H1 (cell line): ENCODE measurements around the gene SPCS1. TPM values are rescaled to one million over a fixed set of nuclear protein-coding genes. Genes with fewer than 3 reads are reported as not detected.

ENCODE experiments used
- CTCF ChIA-PET: fragments of 300-600 bp; sonication (Branson Sonifier 250); formaldehyde crosslinking; loops from one replicate; lab custom pipeline; 2021; ENCODE audit not compliant: partially characterized antibody; lab: Charles Lee
- POLR2A ChIA-PET: fragments of 300-600 bp; sonication (Branson Sonifier 250); formaldehyde crosslinking; loops from one replicate; lab custom pipeline; 2021; ENCODE audit warnings: inconsistent platforms; ENCODE audit not compliant: partially characterized antibody; lab: Charles Lee
- DNase-seq, 2 experiments: peaks; one replicate each; pipeline versions ENCODE4 v3.0.0 to v3.0.0-alpha.2; 2010 to 2022; ENCODE audit warnings: low spot score in 2 of 2, low read depth in 1 of 2, mixed read lengths in 1 of 2
- FAIRE-seq: peaks from 2 replicates; lab custom pipeline; 2011; peaks lifted over from hg19 to GRCh38; lab: Jason Lieb, UNC
- H2AFZ ChIP-seq: 2 replicates; pipeline ENCODE4 v1.8.1; 2012; ENCODE audit warnings: low read length, inconsistent platforms
- H2AK5ac ChIP-seq: 2 replicates; pipeline ENCODE4 v1.6.1; 2013; ENCODE audit warnings: low read depth, low read length
- H2BK120ac ChIP-seq: replicated peaks from 2 replicates; pipeline ENCODE3; 2013; ENCODE audit warnings: low read depth, low read length, inconsistent platforms
- H2BK12ac ChIP-seq: 2 replicates; pipeline ENCODE4 v1.6.1; 2013; ENCODE audit warnings: low read depth, low read length
- H2BK15ac ChIP-seq: 2 replicates; pipeline ENCODE4 v1.6.1; 2013; ENCODE audit warnings: low read length
- H2BK20ac ChIP-seq: 2 replicates; pipeline ENCODE4 v1.6.1; 2013; ENCODE audit warnings: low read length
- H2BK5ac ChIP-seq: 2 replicates; pipeline ENCODE4 v1.6.1; 2013; ENCODE audit warnings: low read depth, low read length
- H3K14ac ChIP-seq: 2 replicates; pipeline ENCODE4 v1.6.1; 2013; ENCODE audit warnings: inconsistent platforms; ENCODE audit not compliant: insufficient read length
- H3K18ac ChIP-seq: 2 replicates; pipeline ENCODE4 v1.6.1; 2013; ENCODE audit warnings: low read length; ENCODE audit errors: extremely low read depth
- H3K23ac ChIP-seq: 2 replicates; pipeline ENCODE4 v1.6.1; 2013; ENCODE audit warnings: inconsistent platforms; ENCODE audit not compliant: insufficient read length
- H3K23me2 ChIP-seq: 2 replicates; pipeline ENCODE4 v1.6.1; 2013; ENCODE audit warnings: low read depth, low read length
- H3K27ac ChIP-seq: 2 replicates; pipeline ENCODE4 v1.6.1; 2011; ENCODE audit warnings: low read depth, low read length, inconsistent platforms
- H3K27me3 ChIP-seq, 4 experiments: replicated peaks in 1 of 4; 1 replicate in 1 of 4; 2 replicates in 3 of 4; pipeline versions ENCODE4 v1.6.1 to v1.8.1; 2011 to 2013; ENCODE audit warnings: low read length in 3 of 4, mild to moderate bottlenecking in 3 of 4, inconsistent platforms in 2 of 4, mixed read lengths in 2 of 4, moderate library complexity in 1 of 4; ENCODE audit not compliant: control insufficient read depth in 3 of 4, insufficient read depth in 3 of 4; ENCODE audit errors: extremely low read depth in 1 of 4
- H3K36me3 ChIP-seq, 4 experiments: 2 replicates each; pipeline versions ENCODE4 v1.6.1 to v1.8.1; 2011 to 2013; ENCODE audit warnings: mild to moderate bottlenecking in 4 of 4, low read length in 3 of 4, moderate library complexity in 2 of 4, control low read depth in 1 of 4, inconsistent platforms in 1 of 4; ENCODE audit not compliant: insufficient read depth in 4 of 4, control insufficient read depth in 2 of 4
- H3K4ac ChIP-seq: replicated peaks from 2 replicates; pipeline ENCODE3; 2013; ENCODE audit warnings: low read length, low read depth, mixed read lengths, inconsistent platforms; ENCODE audit not compliant: insufficient read length
- H3K4me1 ChIP-seq, 4 experiments: replicated peaks in 1 of 4; 1 replicate in 1 of 4; 2 replicates in 3 of 4; pipeline versions ENCODE4 v1.6.1 to v1.8.1; 2011 to 2013; ENCODE audit warnings: low read length in 3 of 4, inconsistent platforms in 2 of 4, mixed read lengths in 1 of 4; ENCODE audit not compliant: insufficient read depth in 4 of 4, control insufficient read depth in 3 of 4
- H3K4me2 ChIP-seq, 2 experiments: 2 replicates each; pipeline versions ENCODE4 v1.6.1 to v1.8.1; 2011 to 2013; ENCODE audit warnings: low read depth in 2 of 2, low read length in 2 of 2, control low read depth in 1 of 2, inconsistent platforms in 1 of 2, mild to moderate bottlenecking in 1 of 2; ENCODE audit not compliant: insufficient read depth in 1 of 2
- H3K4me3 ChIP-seq, 4 experiments: fragments of 200-600, 300-600 bp in 1 of 4; sonication (generic), shearing (Covaris generic), sonication (Bioruptor Twin) in 1 of 4; 2 replicates each; pipeline versions ENCODE4 v1.5.1 to v1.8.1; 2011 to 2016; ENCODE audit warnings: low read length in 4 of 4, low read depth in 3 of 4, control low read depth in 2 of 4, inconsistent platforms in 2 of 4, mild to moderate bottlenecking in 2 of 4, mixed read lengths in 1 of 4, moderate library complexity in 1 of 4; ENCODE audit not compliant: insufficient read depth in 2 of 4; ENCODE audit errors: extremely low read depth in 1 of 4
- H3K56ac ChIP-seq: replicated peaks from 2 replicates; pipeline ENCODE3; 2013; ENCODE audit warnings: low read depth, mild to moderate bottlenecking, mixed read lengths, low read length, inconsistent platforms; ENCODE audit not compliant: insufficient read length
- H3K79me1 ChIP-seq: 2 replicates; pipeline ENCODE4 v1.6.1; 2013; ENCODE audit warnings: low read depth, low read length, control low read depth
- H3K79me2 ChIP-seq, 2 experiments: 2 replicates each; pipeline versions ENCODE4 v1.6.1 to v1.8.1; 2012 to 2013; ENCODE audit warnings: low read length in 2 of 2, mild to moderate bottlenecking in 2 of 2, inconsistent platforms in 1 of 2; ENCODE audit not compliant: insufficient read depth in 2 of 2, control insufficient read depth in 1 of 2
- H3K9ac ChIP-seq, 4 experiments: replicated peaks in 1 of 4; 1 replicate in 1 of 4; 2 replicates in 3 of 4; pipeline versions ENCODE4 v1.6.1 to v1.8.1; 2011 to 2013; ENCODE audit warnings: low read depth in 3 of 4, low read length in 3 of 4, control low read depth in 2 of 4, mild to moderate bottlenecking in 2 of 4, moderate library complexity in 2 of 4, inconsistent platforms in 1 of 4; ENCODE audit errors: extremely low read depth in 1 of 4
- H3K9me3 ChIP-seq, 2 experiments: 2 replicates each; pipeline versions ENCODE4 v1.6.1 to v1.8.1; 2012 to 2013; ENCODE audit warnings: mild to moderate bottlenecking in 2 of 2, moderate library complexity in 2 of 2, control low read depth in 1 of 2, inconsistent platforms in 1 of 2, low read depth in 1 of 2, low read length in 1 of 2, mixed read lengths in 1 of 2; ENCODE audit not compliant: insufficient read depth in 2 of 2
- H4K20me1 ChIP-seq, 2 experiments: replicated peaks in 1 of 2; 2 replicates each; pipeline versions ENCODE3 to v1.8.1; 2011 to 2013; ENCODE audit warnings: inconsistent platforms in 2 of 2, low read length in 2 of 2, mild to moderate bottlenecking in 1 of 2; ENCODE audit not compliant: insufficient read depth in 2 of 2, control insufficient read depth in 1 of 2
- H4K5ac ChIP-seq: 2 replicates; pipeline ENCODE4 v1.6.1; 2013; ENCODE audit warnings: low read length, low read depth, mixed read lengths, inconsistent platforms; ENCODE audit not compliant: insufficient read length
- H4K8ac ChIP-seq: 2 replicates; pipeline ENCODE4 v1.8.0; 2013; ENCODE audit warnings: mild to moderate bottlenecking, moderate library complexity, low read length, inconsistent platforms; ENCODE audit not compliant: insufficient read depth; ENCODE audit errors: extremely low read depth
- H4K91ac ChIP-seq: replicated peaks from 2 replicates; pipeline ENCODE3; 2013; ENCODE audit warnings: low read length, mixed read lengths, inconsistent platforms; ENCODE audit not compliant: insufficient read length
- ASH2L ChIP-seq: fragments of 200-600, 300-600 bp; sonication (generic); IDR thresholded peaks from one replicate; pipeline ENCODE4 v1.7.1; 2017; ENCODE audit warnings: low read length
- CEBPB ChIP-seq: IDR thresholded peaks from 2 replicates; pipeline ENCODE4 v1.6.1; 2012; ENCODE audit warnings: low read depth, low read length
- CHD1 ChIP-seq: IDR thresholded peaks from 2 replicates; pipeline ENCODE4 v1.6.1; 2012; ENCODE audit warnings: low read depth, low read length, improper control_type of control experiment
- FOSL1 ChIP-seq: IDR thresholded peaks from 2 replicates; pipeline ENCODE4 v1.6.1; 2011; ENCODE audit warnings: mild to moderate bottlenecking, low read depth, low read length, moderate library complexity; ENCODE audit not compliant: insufficient read depth
- HDAC2 ChIP-seq, 2 experiments: fragments of 300-600 bp in 1 of 2; sonication (generic) in 1 of 2; IDR thresholded peaks; 2 replicates each; pipeline ENCODE4 v1.6.1; 2011 to 2012; ENCODE audit warnings: low read depth in 2 of 2, low read length in 2 of 2, mild to moderate bottlenecking in 2 of 2, moderate library complexity in 2 of 2, borderline replicate concordance in 1 of 2, inconsistent platforms in 1 of 2
- HDAC6 ChIP-seq: IDR thresholded peaks from one replicate; pipeline ENCODE4 v1.7.1; 2012; ENCODE audit warnings: low read depth, mild to moderate bottlenecking, inconsistent platforms, low read length, moderate library complexity
- KDM1A ChIP-seq: fragments of 200-600, 300-600 bp; sonication (generic); IDR thresholded peaks from 2 replicates; pipeline ENCODE4 v1.7.1; 2016; ENCODE audit warnings: mild to moderate bottlenecking, low read length, borderline replicate concordance
- RFX5 ChIP-seq: IDR thresholded peaks from 2 replicates; pipeline ENCODE4 v1.6.1; 2011; ENCODE audit warnings: low read depth, low read length, improper control_type of control experiment, borderline replicate concordance
- SP4 ChIP-seq: IDR thresholded peaks from 2 replicates; pipeline ENCODE4 v1.6.1; 2012; ENCODE audit warnings: low read length, inconsistent platforms
- TEAD4 ChIP-seq: IDR thresholded peaks from 2 replicates; pipeline ENCODE4 v1.6.1; 2012; ENCODE audit warnings: low read depth, low read length, inconsistent platforms, mixed read lengths
- ZNF274 ChIP-seq: IDR thresholded peaks from 2 replicates; pipeline ENCODE4 v1.7.0; 2012; ENCODE audit warnings: low read length, borderline replicate concordance; ENCODE audit errors: extremely low read depth
- WGBS, 2 experiments: shearing (Covaris generic) in 1 of 2; methylation state at CpG; one replicate each; pipeline versions ENCODE4 v1.1.6 to v1.1.7; 2013 to 2015; ENCODE audit warnings: low lambda C conversion rate in 2 of 2, mixed read lengths in 2 of 2, inconsistent platforms in 1 of 2, low coverage in 1 of 2, missing lambda C conversion rate in 1 of 2; ENCODE audit not compliant: insufficient replicate concordance in 2 of 2, insufficient coverage in 1 of 2, insufficient read length in 1 of 2; ENCODE audit errors: extremely low coverage in 1 of 2, missing lambda C conversion rate in 1 of 2; 5-methylcytosine and 5-hydroxymethylcytosine counted together
- polyA plus RNA-seq, 7 experiments: library from polyadenylated mRNA; depleted of rRNA in 3 of 7; stranded (reverse) in 5 of 7; unstranded in 2 of 7; fragments of >200 nt in 5 of 7; fragments of 200-250 nt in 2 of 7; gene quantifications; 1 replicate in 5 of 7; 2 replicates in 1 of 7; 4 replicates in 1 of 7; pipeline versions ENCODE4 v1.2.1 to v1.2.3, GENCODE V29; 2011 to 2013; ENCODE audit warnings: missing spikeins in 2 of 7, mixed read lengths in 2 of 7
- total RNA-seq: library from RNA; stranded (reverse); fragmentation: NEBNext Ultra II Directional; extraction: Animal tissue kit (Norgen Biotek cat#: 25700); gene quantifications from 2 replicates; pipeline ENCODE4 v1.2.1, GENCODE V29; 2021

Gene SPCS1
- total and polyA plus RNA-seq, 2 of the 8 experiments (the other 6 are each of a cell fraction or from before 2014, with no cell fraction given) = 104 to 191 TPM

- no peak overlapping the region for H2BK120ac ChIP-seq
- POLR2A ChIA-PET = interaction anchor here (1.0 to 18.8 kb wide), 2 partner anchors 19 to 397 kb away, joined by 3 to 347 read pairs; partner anchors contain the start of genes GNL3 and PBRM1
- FAIRE-seq (no peak), DNase-seq (no peak)
- H2BK5ac ChIP-seq = no peak overlapping the region
- H3K4me3 ChIP-seq = no peak overlapping the region
- peaks cover 0 to 2% (median under 1%) of the 10 kb centered on the region in 4 experiments; a peak in 2 of 7 replicates for H3K4me1 ChIP-seq
- no peak overlapping the region for H3K23ac ChIP-seq
- WGBS, 2 experiments = 83% methylated on average over 2 of the region's 2 CpGs; no CpG with 5 or more reads in 1 of the 2 experiments
- no peak overlapping the region for H3K18ac ChIP-seq
- no peak overlapping the region for H4K5ac ChIP-seq
- H4K20me1 ChIP-seq = peaks cover 0 to 2% of the 10 kb centered on the region in 2 experiments
- H3K4me2 ChIP-seq = no peak overlapping the region
- H2AK5ac ChIP-seq = no peak overlapping the region
- no peak overlapping the region for H4K8ac ChIP-seq
- H3K9ac ChIP-seq = no peak overlapping the region
- no peak overlapping the region for H4K91ac ChIP-seq
- H2BK15ac ChIP-seq = no peak overlapping the region
- H3K36me3 ChIP-seq = peaks cover 0 to 16% (median 1%) of the 10 kb centered on the region in 4 experiments; a peak in 3 of 8 replicates
- H2BK12ac ChIP-seq = no peak overlapping the region
- peaks cover 0 to 18% of the 10 kb centered on the region in 2 experiments; a peak in 2 of 4 replicates for H3K79me2 ChIP-seq
- H3K27ac ChIP-seq = no peak overlapping the region
- no peak overlapping the region for H3K56ac ChIP-seq
- no peaks in the 10 kb centered on the region for H3K9me3 ChIP-seq
- H2AFZ ChIP-seq = no peak overlapping the region
- H2BK20ac ChIP-seq = no peak overlapping the region
- TF ChIP-seq ZNF274 = no peak
- TF ChIP-seq KDM1A = no peak
- TF ChIP-seq CEBPB = no peak
- TF ChIP-seq ASH2L = no peak
- TF ChIP-seq SP4 = no peak
- no peak for TF ChIP-seq CHD1
- TF ChIP-seq HDAC2 (IDR thresholded peaks at IDR 0.05; ENCODE audit: borderline replicate concordance in 1 of 2, low read depth in 2 of 2, low read length in 2 of 2) = no peak
- TF ChIP-seq RFX5 = no peak
- TF ChIP-seq TEAD4 = no peak
- TF ChIP-seq FOSL1 = no peak
- TF ChIP-seq HDAC6 = no peak
- no peak overlapping the region for H3K4ac ChIP-seq
- H3K14ac ChIP-seq = no peak overlapping the region
- no peaks in the 10 kb centered on the region for H3K27me3 ChIP-seq
- CTCF ChIA-PET = no interaction called here
- H3K23me2 ChIP-seq = peaks cover 9% of the 10 kb centered on the region; the same call in 1 of the 2 replicates
- H3K79me1 ChIP-seq = peaks cover 3% of the 10 kb centered on the region
Measured at GRCh38 chr3:52710512-52710911, 4.6 kb downstream of the SPCS1 start.
